A549 (cell line): ENCODE data around the gene ZNF541. TPM values are rescaled to one million over a fixed set of nuclear protein-coding genes. Genes with fewer than 3 reads are reported as not detected.

Experiments
- ATAC-seq, 2 experiments: fragments of 200-7000 bp in 1 of 2; fragments of >200 bp in 1 of 2; cut with Nextera tagmentation in 1 of 2; cut with Tn5 transposase in 1 of 2; 3 replicates each; pipeline versions ENCODE4 v1.8.0 to v1.9.1; 2018 to 2020; ENCODE audit warnings: mild to moderate bottlenecking in 1 of 2, moderate library complexity in 1 of 2
- CTCF ChIA-PET: fragments of 300-600 bp; sonication (Branson Sonifier 250); formaldehyde crosslinking; extraction: SDS; loops from one replicate; lab custom pipeline; 2021; ENCODE audit warnings: antibody characterized with exemption, inconsistent platforms; lab: Yijun Ruan, JAX
- POLR2A ChIA-PET: fragments of 350-600 bp; formaldehyde crosslinking; extraction: SDS; loops from one replicate; lab custom pipeline; 2021; ENCODE audit warnings: antibody characterized with exemption, inconsistent platforms; lab: Yijun Ruan, JAX
- DNase-seq, 2 experiments: peaks; one replicate each; pipeline versions ENCODE4 v3.0.0 to v3.0.0-alpha.2; 2011 to 2016; ENCODE audit warnings: low read depth in 1 of 2, low spot score in 1 of 2
- FAIRE-seq: peaks from 2 replicates; lab custom pipeline; 2011; peaks lifted over from hg19 to GRCh38; lab: Jason Lieb, UNC
- H3K27ac ChIP-seq, 2 experiments: fragments of >200 bp; sonication (Bioruptor Twin); formaldehyde crosslinking; 3 replicates each; pipeline ENCODE4 v1.5.1; 2016 to 2017
- H3K4me1 ChIP-seq: fragments of >200 bp; sonication (Bioruptor Twin); formaldehyde crosslinking; 3 replicates; pipeline ENCODE4 v1.6.1; 2016
- H3K4me2 ChIP-seq: fragments of >200 bp; sonication (Bioruptor Twin); formaldehyde crosslinking; 3 replicates; pipeline ENCODE4 v1.6.1; 2016
- H3K4me3 ChIP-seq: fragments of >200 bp; sonication (Bioruptor Twin); formaldehyde crosslinking; 3 replicates; pipeline ENCODE4 v1.5.1; 2016
- H3K9me3 ChIP-seq: fragments of >200 bp; sonication (Bioruptor Twin); formaldehyde crosslinking; 3 replicates; pipeline ENCODE4 v1.6.1; 2016
- CBX2 ChIP-seq: fragments of 200-600 bp; sonication (generic); IDR thresholded peaks from 2 replicates; pipeline ENCODE4 v1.6.1; 2016; ENCODE audit warnings: low read depth, mild to moderate bottlenecking, borderline replicate concordance
- CEBPB ChIP-seq, 2 experiments: fragments of >200 bp in 1 of 2; sonication (Bioruptor Twin) in 1 of 2; formaldehyde crosslinking in 1 of 2; IDR thresholded peaks; 2 replicates each; pipeline ENCODE4 v1.6.1; 2012 to 2016
- CHD2 ChIP-seq: fragments of 150-350 bp; IDR thresholded peaks from 2 replicates; pipeline ENCODE4 v1.6.1; 2014; ENCODE audit warnings: low read length; ENCODE audit not compliant: partially characterized antibody
- EHF ChIP-seq: fragments of 250-450 bp; sonication (Bioruptor Pico); IDR thresholded peaks from 2 replicates; pipeline ENCODE4 v1.5.0; 2020; ENCODE audit warnings: mild to moderate bottlenecking
- FOSB ChIP-seq: fragments of 250-450 bp; sonication (Bioruptor Pico); IDR thresholded peaks from 2 replicates; pipeline ENCODE4 v1.5.0; 2020; ENCODE audit warnings: mild to moderate bottlenecking, moderate library complexity
- FOSL2 ChIP-seq, 2 experiments: fragments of 450-650 bp in 1 of 2; fragments of >200 bp in 1 of 2; sonication (Bioruptor Twin) in 1 of 2; formaldehyde crosslinking; IDR thresholded peaks; 2 replicates each; pipeline versions ENCODE4 v1.5.0 to v1.6.1; 2016 to 2020; ENCODE audit warnings: mild to moderate bottlenecking in 1 of 2, moderate library complexity in 1 of 2
- GATA3 ChIP-seq: IDR thresholded peaks from 2 replicates; pipeline ENCODE4 v1.6.1; 2012; ENCODE audit warnings: borderline replicate concordance
- KDM1A ChIP-seq: fragments of 200-600 bp; sonication (generic); IDR thresholded peaks from 2 replicates; pipeline ENCODE4 v1.6.1; 2016; ENCODE audit warnings: low read depth, mild to moderate bottlenecking
- MYC ChIP-seq: IDR thresholded peaks from 2 replicates; pipeline ENCODE4 v1.6.1; 2012; ENCODE audit warnings: mild to moderate bottlenecking, inconsistent platforms, low read length, improper control_type of control experiment, borderline replicate concordance
- NFE2L2 ChIP-seq: fragments of 150-350 bp; conservative IDR thresholded peaks from 2 replicates; pipeline ENCODE4 v1.6.1; 2014; ENCODE audit warnings: low read length
- NR3C1 ChIP-seq: fragments of >200 bp; sonication (Bioruptor Twin); formaldehyde crosslinking; IDR thresholded peaks from 3 replicates; pipeline ENCODE4 v1.6.1; 2017
- POLR2A ChIP-seq: IDR thresholded peaks from 2 replicates; pipeline ENCODE4 v1.6.1; 2012; ENCODE audit warnings: mild to moderate bottlenecking, low read length
- TFCP2L1 ChIP-seq: fragments of 250-450 bp; sonication (Bioruptor Pico); IDR thresholded peaks from 2 replicates; pipeline ENCODE4 v1.5.0; 2021; ENCODE audit warnings: mild to moderate bottlenecking
- TP53 ChIP-seq: fragments of 250-450 bp; sonication (Bioruptor Pico); IDR thresholded peaks from 2 replicates; pipeline ENCODE4 v1.5.0; 2021; ENCODE audit warnings: mild to moderate bottlenecking, moderate library complexity
- ZC3H11A ChIP-seq: fragments of 450-650 bp; IDR thresholded peaks from 2 replicates; pipeline ENCODE4 v1.6.1; 2014; ENCODE audit warnings: antibody characterized with exemption, mild to moderate bottlenecking
- ZFP36 ChIP-seq: fragments of 450-650 bp; IDR thresholded peaks from 2 replicates; pipeline ENCODE4 v1.6.1; 2014; ENCODE audit warnings: borderline replicate concordance; ENCODE audit not compliant: partially characterized antibody
- WGBS: methylation state at CpG from one replicate; pipeline ENCODE4 v1.1.6; 2017; ENCODE audit errors: missing lambda C conversion rate; 5-methylcytosine and 5-hydroxymethylcytosine counted together
- polyA plus RNA-seq, 4 experiments: library from polyadenylated mRNA; depleted of rRNA in 3 of 4; stranded (reverse); fragments of >200 nt; fragmentation: RNase III in 1 of 4; extraction: RNeasy Plus Mini Kit Qiagen cat#74134 plus additional on column Dnase treatment in 1 of 4; gene quantifications; 2 replicates in 3 of 4; 3 replicates in 1 of 4; pipeline ENCODE4 v1.2.3, GENCODE V29; 2011 to 2017
- small RNA-seq, 6 experiments: library from RNA; depleted of rRNA; stranded (forward); fragments of <200 nt; gene quantifications; one replicate each; pipeline ENCODE3, GENCODE V24; 2012
- TF ChIP-seq, protein P1 (sequence below): fragments of >200 bp; sonication (Bioruptor Twin); formaldehyde crosslinking; IDR thresholded peaks from 3 replicates; pipeline ENCODE4 v1.6.1; 2016
- TF ChIP-seq, protein P2 (sequence below): fragments of 200-600 bp; sonication (generic); IDR thresholded peaks from 2 replicates; pipeline ENCODE4 v1.6.1; 2016; ENCODE audit warnings: antibody characterized with exemption, mild to moderate bottlenecking, moderate library complexity
- TF ChIP-seq, protein P3 (sequence below): fragments of 150-350 bp; IDR thresholded peaks from 2 replicates; pipeline ENCODE4 v1.6.1; 2014; ENCODE audit warnings: low read depth, mild to moderate bottlenecking, low read length

Gene ZNF541
- polyA plus RNA-seq, 2 of the 4 experiments (the other 2 are of a cell fraction): not detected

DNA sequence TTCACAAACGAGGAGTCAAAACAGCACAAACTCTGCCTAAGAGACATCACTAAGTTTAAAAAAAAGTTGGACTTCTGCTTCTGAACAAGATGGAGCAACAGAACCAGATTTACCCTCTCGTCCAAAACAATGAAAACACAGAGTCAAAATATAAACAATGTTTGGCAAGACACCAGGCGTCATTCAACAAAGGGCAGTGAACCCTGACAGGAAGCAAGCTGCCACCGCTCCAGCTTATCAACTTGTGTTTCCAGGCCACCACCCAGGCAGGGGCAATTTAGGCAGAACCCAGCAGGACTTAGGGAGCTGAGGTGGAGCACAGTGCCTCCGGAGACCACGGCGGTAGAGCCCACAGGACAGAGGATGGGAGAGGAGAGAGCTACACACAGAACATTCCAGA lies 49.5 kb downstream of the ZNF541 start:
- FAIRE-seq (no peak), ATAC-seq (no peak), DNase-seq (no peak)
- no peak overlapping the region for H3K4me3 ChIP-seq
- WGBS: 63% methylated on average over 7 of the region's 7 CpGs
- no peak overlapping the region for H3K27ac ChIP-seq
- peaks cover 7% of the 10 kb centered on the region; the same call in 1 of the 3 replicates for H3K4me1 ChIP-seq
- H3K9me3 ChIP-seq: no peaks in the 10 kb centered on the region
- CTCF ChIA-PET: interaction anchor here (0.7 to 5.1 kb wide), 9 partner anchors 8 to 175 kb away, joined by 3 to 39 read pairs (median 4); partner anchors contain the start of genes KPTN and NAPA
- POLR2A ChIA-PET: no interaction called here
- H3K4me2 ChIP-seq: no peak overlapping the region
- TF ChIP-seq NFE2L2: no peak
- no peak for TF ChIP-seq EHF (CRISPR knock-in tag)
- TF ChIP-seq FOSL2 (IDR thresholded peaks at IDR 0.05): no peak
- TF ChIP-seq FOSL2 (CRISPR knock-in tag; IDR thresholded peaks at IDR 0.05): no peak
- TF ChIP-seq KDM1A: no peak
- no peak for TF ChIP-seq TP53
- no peak for TF ChIP-seq NR3C1
- no peak for TF ChIP-seq POLR2A
- TF ChIP-seq GATA3: no peak
- no peak for TF ChIP-seq ZFP36
- TF ChIP-seq, protein P1, sequence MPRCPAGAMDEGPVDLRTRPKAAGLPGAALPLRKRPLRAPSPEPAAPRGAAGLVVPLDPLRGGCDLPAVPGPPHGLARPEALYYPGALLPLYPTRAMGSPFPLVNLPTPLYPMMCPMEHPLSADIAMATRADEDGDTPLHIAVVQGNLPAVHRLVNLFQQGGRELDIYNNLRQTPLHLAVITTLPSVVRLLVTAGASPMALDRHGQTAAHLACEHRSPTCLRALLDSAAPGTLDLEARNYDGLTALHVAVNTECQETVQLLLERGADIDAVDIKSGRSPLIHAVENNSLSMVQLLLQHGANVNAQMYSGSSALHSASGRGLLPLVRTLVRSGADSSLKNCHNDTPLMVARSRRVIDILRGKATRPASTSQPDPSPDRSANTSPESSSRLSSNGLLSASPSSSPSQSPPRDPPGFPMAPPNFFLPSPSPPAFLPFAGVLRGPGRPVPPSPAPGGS: no peak
- no peak for TF ChIP-seq FOSB (CRISPR knock-in tag)
- TF ChIP-seq, protein P2, sequence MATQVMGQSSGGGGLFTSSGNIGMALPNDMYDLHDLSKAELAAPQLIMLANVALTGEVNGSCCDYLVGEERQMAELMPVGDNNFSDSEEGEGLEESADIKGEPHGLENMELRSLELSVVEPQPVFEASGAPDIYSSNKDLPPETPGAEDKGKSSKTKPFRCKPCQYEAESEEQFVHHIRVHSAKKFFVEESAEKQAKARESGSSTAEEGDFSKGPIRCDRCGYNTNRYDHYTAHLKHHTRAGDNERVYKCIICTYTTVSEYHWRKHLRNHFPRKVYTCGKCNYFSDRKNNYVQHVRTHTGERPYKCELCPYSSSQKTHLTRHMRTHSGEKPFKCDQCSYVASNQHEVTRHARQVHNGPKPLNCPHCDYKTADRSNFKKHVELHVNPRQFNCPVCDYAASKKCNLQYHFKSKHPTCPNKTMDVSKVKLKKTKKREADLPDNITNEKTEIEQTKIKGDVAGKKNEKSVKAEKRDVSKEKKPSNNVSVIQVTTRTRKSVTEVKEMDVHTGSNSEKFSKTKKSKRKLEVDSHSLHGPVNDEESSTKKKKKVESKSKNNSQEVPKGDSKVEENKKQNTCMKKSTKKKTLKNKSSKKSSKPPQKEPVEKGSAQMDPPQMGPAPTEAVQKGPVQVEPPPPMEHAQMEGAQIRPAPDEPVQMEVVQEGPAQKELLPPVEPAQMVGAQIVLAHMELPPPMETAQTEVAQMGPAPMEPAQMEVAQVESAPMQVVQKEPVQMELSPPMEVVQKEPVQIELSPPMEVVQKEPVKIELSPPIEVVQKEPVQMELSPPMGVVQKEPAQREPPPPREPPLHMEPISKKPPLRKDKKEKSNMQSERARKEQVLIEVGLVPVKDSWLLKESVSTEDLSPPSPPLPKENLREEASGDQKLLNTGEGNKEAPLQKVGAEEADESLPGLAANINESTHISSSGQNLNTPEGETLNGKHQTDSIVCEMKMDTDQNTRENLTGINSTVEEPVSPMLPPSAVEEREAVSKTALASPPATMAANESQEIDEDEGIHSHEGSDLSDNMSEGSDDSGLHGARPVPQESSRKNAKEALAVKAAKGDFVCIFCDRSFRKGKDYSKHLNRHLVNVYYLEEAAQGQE: no peak
- TF ChIP-seq MYC: no peak
- no peak for TF ChIP-seq CHD2
- no peak for TF ChIP-seq CBX2
- no peak for TF ChIP-seq TFCP2L1 (CRISPR knock-in tag)
- TF ChIP-seq CEBPB (IDR thresholded peaks at IDR 0.05): no peak
- TF ChIP-seq, protein P3, sequence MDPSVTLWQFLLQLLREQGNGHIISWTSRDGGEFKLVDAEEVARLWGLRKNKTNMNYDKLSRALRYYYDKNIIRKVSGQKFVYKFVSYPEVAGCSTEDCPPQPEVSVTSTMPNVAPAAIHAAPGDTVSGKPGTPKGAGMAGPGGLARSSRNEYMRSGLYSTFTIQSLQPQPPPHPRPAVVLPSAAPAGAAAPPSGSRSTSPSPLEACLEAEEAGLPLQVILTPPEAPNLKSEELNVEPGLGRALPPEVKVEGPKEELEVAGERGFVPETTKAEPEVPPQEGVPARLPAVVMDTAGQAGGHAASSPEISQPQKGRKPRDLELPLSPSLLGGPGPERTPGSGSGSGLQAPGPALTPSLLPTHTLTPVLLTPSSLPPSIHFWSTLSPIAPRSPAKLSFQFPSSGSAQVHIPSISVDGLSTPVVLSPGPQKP: no peak
- TF ChIP-seq ZC3H11A: no peak

Small RNAs within 50 kb of the gene (small RNA-seq; reads per million reads assigned to genes)
- gene RN7SL322P: 0 reads per million in 6 experiments

Other genes starting within 250 kb of the ZNF541 start
- 0.28 and 0.36 TPM in 2 replicates for gene C5AR2, start 241.0 kb downstream of the ZNF541 start, polyA plus RNA-seq (2011; rRNA removed)
- 0.13 to 0.25 TPM (median 0.17 TPM) in 3 replicates for gene C5AR2, start 241.0 kb downstream of the ZNF541 start, polyA plus RNA-seq (2017; fragmentation: RNase III; extraction: RNeasy Plus Mini Kit Qiagen cat#74134 plus additional on column Dnase treatment)
- 12.4 and 14.4 TPM in 2 replicates for gene DHX34, start 223.8 kb downstream of the ZNF541 start, polyA plus RNA-seq (2011; rRNA removed)
- 23.1 to 24.5 TPM (median 23.4 TPM) in 3 replicates for gene DHX34, start 223.8 kb downstream of the ZNF541 start, polyA plus RNA-seq (2017; fragmentation: RNase III; extraction: RNeasy Plus Mini Kit Qiagen cat#74134 plus additional on column Dnase treatment)
- 16.5 and 19.2 TPM in 2 replicates for gene MEIS3, start 153.6 kb downstream of the ZNF541 start, polyA plus RNA-seq (2011; rRNA removed)
- 21.8 to 31.4 TPM (median 27.1 TPM) in 3 replicates for gene MEIS3, start 153.6 kb downstream of the ZNF541 start, polyA plus RNA-seq (2017; fragmentation: RNase III; extraction: RNeasy Plus Mini Kit Qiagen cat#74134 plus additional on column Dnase treatment)
- 0.12 and 0.35 TPM in 2 replicates for gene SLC8A2, start 101.3 kb downstream of the ZNF541 start, polyA plus RNA-seq (2011; rRNA removed)
- gene SLC8A2, start 101.3 kb downstream of the ZNF541 start, polyA plus RNA-seq (2017; fragmentation: RNase III; extraction: RNeasy Plus Mini Kit Qiagen cat#74134 plus additional on column Dnase treatment): 0.15 to 0.30 TPM (median 0.17 TPM) in 3 replicates
- gene KPTN, start 88.9 kb downstream of the ZNF541 start, polyA plus RNA-seq (2011; rRNA removed): 10.6 and 12.5 TPM in 2 replicates
- 20.6 to 22.1 TPM (median 20.8 TPM) in 3 replicates for gene KPTN, start 88.9 kb downstream of the ZNF541 start, polyA plus RNA-seq (2017; fragmentation: RNase III; extraction: RNeasy Plus Mini Kit Qiagen cat#74134 plus additional on column Dnase treatment)
- 69.6 and 74.3 TPM in 2 replicates for gene NAPA, start 58.1 kb downstream of the ZNF541 start, polyA plus RNA-seq (2011; rRNA removed)
- 92.5 to 101 TPM (median 94.2 TPM) in 3 replicates for gene NAPA, start 58.1 kb downstream of the ZNF541 start, polyA plus RNA-seq (2017; fragmentation: RNase III; extraction: RNeasy Plus Mini Kit Qiagen cat#74134 plus additional on column Dnase treatment)
- 0.83 and 1.1 TPM in 2 replicates for gene BICRA, start 36.0 kb upstream of the ZNF541 start, polyA plus RNA-seq (2011; rRNA removed)
- 12.4 to 14.6 TPM (median 12.4 TPM) in 3 replicates for gene BICRA, start 36.0 kb upstream of the ZNF541 start, polyA plus RNA-seq (2017; fragmentation: RNase III; extraction: RNeasy Plus Mini Kit Qiagen cat#74134 plus additional on column Dnase treatment)
- 32.3 and 36.9 TPM in 2 replicates for gene EHD2, start 140.3 kb upstream of the ZNF541 start, polyA plus RNA-seq (2011; rRNA removed)
- gene EHD2, start 140.3 kb upstream of the ZNF541 start, polyA plus RNA-seq (2017; fragmentation: RNase III; extraction: RNeasy Plus Mini Kit Qiagen cat#74134 plus additional on column Dnase treatment): 93.8 to 112 TPM (median 105 TPM) in 3 replicates
- gene NOP53, start 172.4 kb upstream of the ZNF541 start, polyA plus RNA-seq (2011; rRNA removed): 169 and 182 TPM in 2 replicates
- gene NOP53, start 172.4 kb upstream of the ZNF541 start, polyA plus RNA-seq (2017; fragmentation: RNase III; extraction: RNeasy Plus Mini Kit Qiagen cat#74134 plus additional on column Dnase treatment): 134 to 153 TPM (median 135 TPM) in 3 replicates
- gene SELENOW, start 205.6 kb upstream of the ZNF541 start, polyA plus RNA-seq (2011; rRNA removed): 114 and 157 TPM in 2 replicates
- 145 to 155 TPM (median 152 TPM) in 3 replicates for gene SELENOW, start 205.6 kb upstream of the ZNF541 start, polyA plus RNA-seq (2017; fragmentation: RNase III; extraction: RNeasy Plus Mini Kit Qiagen cat#74134 plus additional on column Dnase treatment)
- not detected in 2 replicates for gene TPRX1, start 231.4 kb upstream of the ZNF541 start, polyA plus RNA-seq (2011; rRNA removed)
- 0.04 TPM in 1 of 3 replicates, not detected in the others for gene TPRX1, start 231.4 kb upstream of the ZNF541 start, polyA plus RNA-seq (2017; fragmentation: RNase III; extraction: RNeasy Plus Mini Kit Qiagen cat#74134 plus additional on column Dnase treatment)
- gene CRX, start 248.8 kb upstream of the ZNF541 start, polyA plus RNA-seq (2011; rRNA removed): not detected in 2 replicates
- not detected in 3 replicates for gene CRX, start 248.8 kb upstream of the ZNF541 start, polyA plus RNA-seq (2017; fragmentation: RNase III; extraction: RNeasy Plus Mini Kit Qiagen cat#74134 plus additional on column Dnase treatment)